Astrocyte (in vitro differentiated cells and primary cell): ENCODE results near the gene ESAM. TPM values are rescaled to one million over a fixed set of nuclear protein-coding genes. Genes with fewer than 3 reads are reported as not detected.

ENCODE experiments used
- DNase-seq: peaks from one replicate; pipeline ENCODE4 v3.0.0-alpha.2; 2010; ENCODE audit warnings: low read depth
- FAIRE-seq: peaks from 2 replicates; lab custom pipeline; 2011; peaks lifted over from hg19 to GRCh38; lab: Jason Lieb, UNC
- H2AFZ ChIP-seq: 2 replicates; pipeline ENCODE4 v1.6.0; 2012; ENCODE audit warnings: low read depth, low read length, inconsistent platforms
- H3K27ac ChIP-seq: 2 replicates; pipeline ENCODE4 v1.5.1; 2011; ENCODE audit warnings: low read depth, low read length, inconsistent platforms
- H3K27me3 ChIP-seq: 2 replicates; pipeline ENCODE4 v1.6.0; 2011; ENCODE audit warnings: low read length, inconsistent platforms; ENCODE audit not compliant: insufficient read depth
- H3K36me3 ChIP-seq: 2 replicates; pipeline ENCODE4 v1.5.1; 2011; ENCODE audit warnings: low read length, inconsistent platforms; ENCODE audit not compliant: insufficient read depth
- H3K4me1 ChIP-seq: 2 replicates; pipeline ENCODE4 v1.5.1; 2011; ENCODE audit warnings: low read length, inconsistent platforms; ENCODE audit not compliant: insufficient read depth
- H3K4me2 ChIP-seq: 2 replicates; pipeline ENCODE4 v1.6.0; 2012; ENCODE audit warnings: low read length, inconsistent platforms
- H3K4me3 ChIP-seq: 2 replicates; pipeline ENCODE4 v1.5.1; 2011; ENCODE audit warnings: low read depth, mild to moderate bottlenecking, low read length, inconsistent platforms; ENCODE audit not compliant: insufficient read depth
- H3K79me2 ChIP-seq: 2 replicates; pipeline ENCODE4 v1.6.0; 2012; ENCODE audit warnings: mild to moderate bottlenecking, low read length, inconsistent platforms; ENCODE audit not compliant: insufficient read depth
- H3K9ac ChIP-seq: 2 replicates; pipeline ENCODE4 v1.6.0; 2012; ENCODE audit warnings: mild to moderate bottlenecking, low read length, inconsistent platforms
- H3K9me3 ChIP-seq: 2 replicates; pipeline ENCODE4 v1.5.1; 2012; ENCODE audit warnings: low read depth, mild to moderate bottlenecking, low read length, inconsistent platforms; ENCODE audit not compliant: insufficient read depth
- H4K20me1 ChIP-seq: 2 replicates; pipeline ENCODE4 v1.6.0; 2012; ENCODE audit warnings: low read length, inconsistent platforms; ENCODE audit not compliant: insufficient read depth
- H3K27ac Mint-ChIP-seq: one replicate; pipeline ENCODE4 v1.8.0; 2021; ENCODE audit warnings: mild to moderate bottlenecking, mixed read lengths; ENCODE audit not compliant: unreplicated experiment
- H3K27me3 Mint-ChIP-seq: one replicate; pipeline ENCODE4 v1.8.0; 2021; ENCODE audit warnings: low read depth, mixed read lengths; ENCODE audit not compliant: unreplicated experiment
- H3K36me3 Mint-ChIP-seq: one replicate; pipeline ENCODE4 v1.8.0; 2021; ENCODE audit warnings: low read depth, mixed read lengths; ENCODE audit not compliant: unreplicated experiment
- H3K4me1 Mint-ChIP-seq: one replicate; pipeline ENCODE4 v1.8.0; 2021; ENCODE audit warnings: low read depth, mixed read lengths; ENCODE audit not compliant: unreplicated experiment
- H3K4me3 Mint-ChIP-seq: one replicate; pipeline ENCODE4 v1.8.0; 2021; ENCODE audit warnings: mild to moderate bottlenecking, moderate library complexity, mixed read lengths; ENCODE audit not compliant: unreplicated experiment
- H3K9me3 Mint-ChIP-seq: one replicate; pipeline ENCODE4 v1.8.0; 2021; ENCODE audit warnings: mild to moderate bottlenecking, mixed read lengths; ENCODE audit not compliant: unreplicated experiment
- EZH2 ChIP-seq: IDR thresholded peaks from 2 replicates; pipeline ENCODE4 v1.6.1; 2012; ENCODE audit warnings: mild to moderate bottlenecking, low read length, inconsistent platforms; ENCODE audit not compliant: insufficient read depth
- total RNA-seq: library from RNA; stranded (reverse); gene quantifications from 2 replicates; pipeline ENCODE4 v1.2.1, GENCODE V29; 2021
- TF ChIP-seq, protein P1 (sequence below): IDR thresholded peaks from 2 replicates; pipeline ENCODE4 v1.5.1; 2011; ENCODE audit warnings: low read depth, mild to moderate bottlenecking, inconsistent platforms, low read length, moderate library complexity; ENCODE audit not compliant: insufficient read depth

The ESAM gene
- total RNA-seq, 1 donor from 2014 or later, result 22.0 TPM

DNA sequence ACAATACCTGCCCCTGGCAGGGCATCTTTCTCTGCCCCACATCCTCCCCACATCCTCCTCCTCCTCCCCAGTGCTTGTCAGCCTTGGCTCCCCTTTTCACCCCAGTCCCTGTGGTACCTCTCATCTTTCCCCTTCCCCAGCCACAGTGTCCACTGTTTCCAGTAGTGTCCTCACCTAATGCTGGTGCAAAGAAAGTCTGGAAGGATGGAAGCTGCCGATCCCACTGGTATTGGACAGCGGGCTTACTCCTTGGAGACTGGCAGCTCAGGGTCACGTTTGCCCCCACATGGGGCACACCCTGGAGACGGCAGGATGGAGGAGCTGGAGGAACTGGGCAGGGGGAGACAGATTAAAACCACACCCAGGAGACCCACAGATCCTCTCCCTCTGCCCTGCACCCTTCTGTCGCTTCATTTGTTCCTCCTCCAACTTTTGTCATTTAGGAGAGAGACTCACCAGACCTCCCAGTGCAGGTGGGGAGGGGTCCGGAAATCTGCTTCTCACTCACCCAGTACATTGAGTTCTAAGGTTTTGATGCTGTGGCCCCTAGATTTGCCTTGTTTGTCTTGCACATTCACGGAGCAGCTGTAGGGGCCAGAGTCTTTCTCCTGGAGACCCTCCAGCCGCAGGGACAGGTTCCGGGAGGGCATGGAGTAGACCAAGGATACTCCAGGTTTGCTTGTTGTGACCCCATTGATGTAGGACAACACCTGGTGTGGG lies 5.9 kb downstream of the ESAM start:
- peaks cover 16% of the 10 kb centered on the region for H3K4me1 ChIP-seq
- no peaks in the 10 kb centered on the region for H3K36me3 ChIP-seq
- peaks cover 7% of the 10 kb centered on the region for H4K20me1 ChIP-seq
- H2AFZ ChIP-seq, result no peak overlapping the region
- H3K27me3 ChIP-seq, result peaks cover 22% of the 10 kb centered on the region
- peaks cover 54% of the 10 kb centered on the region for H3K27me3 Mint-ChIP-seq
- no peaks in the 10 kb centered on the region for H3K9me3 ChIP-seq
- no peak overlapping the region for H3K4me3 ChIP-seq
- no peak for FAIRE-seq
- peaks cover 17% of the 10 kb centered on the region for H3K4me1 Mint-ChIP-seq
- no peak for DNase-seq
- H3K4me2 ChIP-seq, result no peak overlapping the region
- no peaks in the 10 kb centered on the region for H3K79me2 ChIP-seq
- no peak overlapping the region for H3K27ac ChIP-seq
- H3K27ac Mint-ChIP-seq, result no peak overlapping the region
- no peak overlapping the region for H3K9ac ChIP-seq
- peaks cover 3% of the 10 kb centered on the region for H3K36me3 Mint-ChIP-seq
- no peaks in the 10 kb centered on the region for H3K9me3 Mint-ChIP-seq
- no peak overlapping the region for H3K4me3 Mint-ChIP-seq
- TF ChIP-seq, protein P1, sequence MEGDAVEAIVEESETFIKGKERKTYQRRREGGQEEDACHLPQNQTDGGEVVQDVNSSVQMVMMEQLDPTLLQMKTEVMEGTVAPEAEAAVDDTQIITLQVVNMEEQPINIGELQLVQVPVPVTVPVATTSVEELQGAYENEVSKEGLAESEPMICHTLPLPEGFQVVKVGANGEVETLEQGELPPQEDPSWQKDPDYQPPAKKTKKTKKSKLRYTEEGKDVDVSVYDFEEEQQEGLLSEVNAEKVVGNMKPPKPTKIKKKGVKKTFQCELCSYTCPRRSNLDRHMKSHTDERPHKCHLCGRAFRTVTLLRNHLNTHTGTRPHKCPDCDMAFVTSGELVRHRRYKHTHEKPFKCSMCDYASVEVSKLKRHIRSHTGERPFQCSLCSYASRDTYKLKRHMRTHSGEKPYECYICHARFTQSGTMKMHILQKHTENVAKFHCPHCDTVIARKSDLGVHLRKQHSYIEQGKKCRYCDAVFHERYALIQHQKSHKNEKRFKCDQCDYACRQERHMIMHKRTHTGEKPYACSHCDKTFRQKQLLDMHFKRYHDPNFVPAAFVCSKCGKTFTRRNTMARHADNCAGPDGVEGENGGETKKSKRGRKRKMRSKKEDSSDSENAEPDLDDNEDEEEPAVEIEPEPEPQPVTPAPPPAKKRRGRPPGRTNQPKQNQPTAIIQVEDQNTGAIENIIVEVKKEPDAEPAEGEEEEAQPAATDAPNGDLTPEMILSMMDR, result no peak
- TF ChIP-seq EZH2, result no peak

DNA sequence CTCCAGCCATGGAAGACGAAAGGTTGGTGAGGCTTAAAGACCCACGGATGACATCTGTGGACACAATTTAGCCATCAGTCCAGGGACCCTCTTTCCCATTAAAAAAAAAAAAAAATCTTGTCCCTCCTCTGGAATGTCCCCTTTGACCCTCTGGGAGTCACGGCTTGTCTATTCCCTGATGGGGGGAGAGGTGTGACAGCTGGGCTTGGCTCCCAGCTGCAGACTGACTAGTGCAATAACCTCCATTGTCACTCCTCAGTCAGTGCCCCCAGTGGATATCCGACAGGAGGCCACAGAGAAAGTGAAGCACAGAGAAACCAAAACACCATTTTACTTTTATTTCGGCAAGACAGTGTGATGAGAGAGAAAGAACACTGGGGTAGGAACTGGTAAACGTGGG lies 7.4 kb downstream of the ESAM start:
- peaks cover 57% of the 10 kb centered on the region for H3K27me3 Mint-ChIP-seq

More for the DNA sequence above, 7.4 kb downstream of the ESAM start:
- Histone ChIP-seq H3K79me2 (no peaks in the 10 kb centered on the region), H3K9ac (no peak overlapping the region), H3K36me3 (no peaks in the 10 kb centered on the region), H3K4me3 (no peak overlapping the region), H3K9me3 (no peaks in the 10 kb centered on the region), H3K4me2 (peak overlapping the region; percentile 47), H4K20me1 (no peaks in the 10 kb centered on the region), H3K27ac (no peak overlapping the region), H3K27me3 (peaks cover 22% of the 10 kb centered on the region), H3K4me1 (peaks cover 16% of the 10 kb centered on the region), H2AFZ (no peak overlapping the region)
- no peaks in the 10 kb centered on the region for H3K9me3 Mint-ChIP-seq
- TF ChIP-seq EZH2, result no peak
- TF ChIP-seq, protein P1, result no peak
- peaks cover 13% of the 10 kb centered on the region for H3K4me1 Mint-ChIP-seq
- no peak for FAIRE-seq
- H3K27ac Mint-ChIP-seq, result no peak overlapping the region
- peaks cover 3% of the 10 kb centered on the region for H3K36me3 Mint-ChIP-seq
- no peak overlapping the region for H3K4me3 Mint-ChIP-seq
- no peak for DNase-seq
